Measurements from ENCODE around the gene GYG1.

DNA sequence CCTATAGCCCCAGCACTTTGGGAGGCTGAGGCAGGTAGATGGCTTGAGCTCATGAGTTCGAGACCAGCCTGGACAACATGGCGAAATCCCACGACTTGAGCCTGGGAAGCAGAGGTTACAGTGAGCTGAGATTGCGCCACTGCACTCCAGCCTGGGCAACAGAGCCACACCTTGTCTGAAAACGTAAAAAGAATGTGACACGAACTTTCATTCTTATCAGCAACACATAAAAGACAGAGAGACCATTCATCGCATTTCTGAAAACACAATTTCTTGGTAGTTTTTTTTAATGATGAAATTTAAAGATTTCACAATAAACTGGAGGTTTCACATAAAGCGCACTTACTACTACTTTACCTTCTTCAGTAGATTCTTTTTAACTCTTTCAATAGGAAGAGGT lies 76.5 kb downstream of the GYG1 start:
- no peak for TF ChIP-seq EZH2 (IDR thresholded peaks at IDR 0.05; ENCODE audit: insufficient read depth, poor library complexity, severe bottlenecking)
- TF ChIP-seq EZH2phosphoT487 (IDR thresholded peaks at IDR 0.05; ENCODE audit: insufficient read depth, low read depth): no peak

All from GM23248 (cell line).